Ovary (tissue), 9 donors: ENCODE measurements around the gene PDP2. TPM values are rescaled to one million over a fixed set of nuclear protein-coding genes. Genes with fewer than 3 reads are reported as not detected.

Experiments
- DNase-seq, 5 donors: peaks; one replicate each; pipeline ENCODE4 v3.0.0-alpha.2; 2019 to 2020
- H3K27ac ChIP-seq, 2 donors: fragments of 200-600 bp; one replicate each; pipeline versions ENCODE4 v1.5.1 to v1.8.0; 2019 to 2022
- H3K27me3 ChIP-seq: fragments of 200-600 bp; one replicate; pipeline ENCODE4 v1.8.0; 2022
- H3K36me3 ChIP-seq: fragments of 200-600 bp; sonication (generic); one replicate; pipeline ENCODE4 v1.5.1; 2019
- H3K4me1 ChIP-seq: one replicate; pipeline ENCODE4 v1.8.1; 2013; ENCODE audit warnings: mild to moderate bottlenecking, moderate library complexity; ENCODE audit not compliant: insufficient read depth
- H3K4me3 ChIP-seq: fragments of 200-600 bp; sonication (generic); one replicate; pipeline ENCODE4 v1.5.1; 2017
- H3K9me3 ChIP-seq, 2 donors: fragments of 200-600 bp in 1 of 2; sonication (generic) in 1 of 2; one replicate each; pipeline versions ENCODE4 v1.5.1 to v1.8.1; 2013 to 2019; ENCODE audit warnings: mild to moderate bottlenecking in 1 of 2, moderate library complexity in 1 of 2
- EP300 ChIP-seq: sonication (generic); formaldehyde crosslinking; IDR thresholded peaks from one replicate; pipeline ENCODE4 v1.6.1; 2017; ENCODE audit warnings: antibody characterized with exemption
- POLR2A ChIP-seq: fragments of 450-650 bp; IDR thresholded peaks from one replicate; pipeline ENCODE4 v1.6.1; 2017; ENCODE audit warnings: antibody characterized with exemption, mild to moderate bottlenecking, moderate library complexity
- WGBS, 3 donors: extraction: QIAGEN DNeasy Blood & Tissue Kit in 1 of 3; methylation state at CpG; one replicate each; pipeline versions ENCODE4 v1.1.5 to v1.1.7; 2013 to 2017; 5-methylcytosine and 5-hydroxymethylcytosine counted together
- intact Hi-C, 4 donors: fragments of 100-400 bp; cut with DNase I; formaldehyde crosslinking; loops; one replicate each; pipeline versions ENCODE4 v1.11.0 to v1.15.1; 2022 to 2023
- polyA plus RNA-seq, 2 donors: library from polyadenylated mRNA; stranded (reverse); fragments of 200-250 nt in 1 of 2; fragments of 350-450 nt in 1 of 2; fragmentation: Illumina TruSeq in 1 of 2; extraction: RNeasy Lipid Tissue Mini Kit (QIAGEN cat#74804) in 1 of 2; gene quantifications; one replicate each; pipeline ENCODE4 v1.2.3, GENCODE V29; 2013 to 2014
- total RNA-seq, 7 donors: library from RNA; depleted of rRNA in 2 of 7; stranded (reverse); fragments of >200 nt in 2 of 7; fragmentation: NEBNext Ultra II Directional in 3 of 7; extraction: Animal tissue kit (Norgen Biotek cat#: 25700) in 3 of 7; gene quantifications; one replicate each; pipeline versions ENCODE4 v1.1.0 to v1.2.4, GENCODE V29; 2016 to 2023
- TF ChIP-seq, protein P1 (sequence below), 3 donors: fragments of 450-650 bp in 2 of 3; fragments of 200-600 bp in 1 of 3; IDR thresholded peaks; one replicate each; pipeline versions ENCODE4 v1.5.1 to v1.8.0; 2016 to 2022; ENCODE audit warnings: antibody characterized with exemption in 3 of 3, mild to moderate bottlenecking in 1 of 3
- donor health status: DM: no; HTN: no; CAD: no; lungs with moderate emphysema.
- donor health status: DM: no; HTN: no; CAD: no.
- donor health status: Bipolar disorder and iron deficiency.
- donor health status: DM: yes; HTN: yes; CAD: no.
- donor health status: DM: no; HTN: no; CAD: no.
- donor health status: DM: yes; HTN: yes; CAD: no.

The PDP2 gene
- total and polyA plus RNA-seq, 9 donors: 3.9 to 27.9 (median 18.5) TPM

- TF ChIP-seq, protein P1, sequence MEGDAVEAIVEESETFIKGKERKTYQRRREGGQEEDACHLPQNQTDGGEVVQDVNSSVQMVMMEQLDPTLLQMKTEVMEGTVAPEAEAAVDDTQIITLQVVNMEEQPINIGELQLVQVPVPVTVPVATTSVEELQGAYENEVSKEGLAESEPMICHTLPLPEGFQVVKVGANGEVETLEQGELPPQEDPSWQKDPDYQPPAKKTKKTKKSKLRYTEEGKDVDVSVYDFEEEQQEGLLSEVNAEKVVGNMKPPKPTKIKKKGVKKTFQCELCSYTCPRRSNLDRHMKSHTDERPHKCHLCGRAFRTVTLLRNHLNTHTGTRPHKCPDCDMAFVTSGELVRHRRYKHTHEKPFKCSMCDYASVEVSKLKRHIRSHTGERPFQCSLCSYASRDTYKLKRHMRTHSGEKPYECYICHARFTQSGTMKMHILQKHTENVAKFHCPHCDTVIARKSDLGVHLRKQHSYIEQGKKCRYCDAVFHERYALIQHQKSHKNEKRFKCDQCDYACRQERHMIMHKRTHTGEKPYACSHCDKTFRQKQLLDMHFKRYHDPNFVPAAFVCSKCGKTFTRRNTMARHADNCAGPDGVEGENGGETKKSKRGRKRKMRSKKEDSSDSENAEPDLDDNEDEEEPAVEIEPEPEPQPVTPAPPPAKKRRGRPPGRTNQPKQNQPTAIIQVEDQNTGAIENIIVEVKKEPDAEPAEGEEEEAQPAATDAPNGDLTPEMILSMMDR (IDR thresholded peaks at IDR 0.05): no peak
- no peak for TF ChIP-seq EP300
- no peak for TF ChIP-seq POLR2A
- DNase-seq: peak in 1 of 5 donors; percentile 10
- intact Hi-C loops: no loop called here
- Histone ChIP-seq H3K27ac (no peak overlapping the region), H3K27me3 (no peaks in the 10 kb centered on the region), H3K36me3 (no peaks in the 10 kb centered on the region), H3K4me1 (peaks cover 7% of the 10 kb centered on the region), H3K4me3 (no peak overlapping the region), H3K9me3 (no peaks in the 10 kb centered on the region)
- 12 to 16% (median 14%) methylated on average over 10 to 14 of the region's 14 CpGs for WGBS, 3 donors
These were observed 36.3 kb upstream of the PDP2 start for GRCh38 chr16:66844009-66844341.

- intact Hi-C loops: no loop called here
- WGBS, 3 donors: 0 to 1% (median 1%) methylated on average over 69 to 79 of the region's 79 CpGs
- no peak for TF ChIP-seq EP300
- TF ChIP-seq, protein P1 (IDR thresholded peaks at IDR 0.05): no peak
- TF ChIP-seq POLR2A: no peak
- H3K27ac ChIP-seq: no peak within 1 kb of the TSS
- DNase-seq: peak in 1 of 5 donors; percentile 12
- no peak within 1 kb of the TSS for H3K4me3 ChIP-seq
- H3K27me3 ChIP-seq: no peaks in the 10 kb centered on the region
- H3K4me1 ChIP-seq: peaks cover 7% of the 10 kb centered on the region
- no peaks in the 10 kb centered on the region for H3K9me3 ChIP-seq
- no peaks in the 10 kb centered on the region for H3K36me3 ChIP-seq
These were observed 35.8 kb upstream of the PDP2 start, which contains the start of gene CA7 for GRCh38 chr16:66844342-66845079. Gene CA7, plus strand, starts transcription at chr16:66844414. Its CDS starts 74 bp downstream, at chr16:66844488.

GRCh38 chr16:66845080-66845410 is 35.3 kb upstream of the PDP2 start:
- TF ChIP-seq POLR2A (no peak), EP300 (no peak)
- TF ChIP-seq, protein P1 (IDR thresholded peaks at IDR 0.05): no peak
- H3K27me3 ChIP-seq: no peaks in the 10 kb centered on the region
- intact Hi-C loops: no loop called here
- 10 to 12% (median 11%) methylated on average over 10 of the region's 10 CpGs for WGBS, 3 donors
- H3K4me3 ChIP-seq: no peak overlapping the region
- no peaks in the 10 kb centered on the region for H3K9me3 ChIP-seq
- peak in 1 of 5 donors; percentile 4 for DNase-seq
- H3K27ac ChIP-seq: no peak overlapping the region
- H3K4me1 ChIP-seq: peaks cover 7% of the 10 kb centered on the region
- no peaks in the 10 kb centered on the region for H3K36me3 ChIP-seq

DNA sequence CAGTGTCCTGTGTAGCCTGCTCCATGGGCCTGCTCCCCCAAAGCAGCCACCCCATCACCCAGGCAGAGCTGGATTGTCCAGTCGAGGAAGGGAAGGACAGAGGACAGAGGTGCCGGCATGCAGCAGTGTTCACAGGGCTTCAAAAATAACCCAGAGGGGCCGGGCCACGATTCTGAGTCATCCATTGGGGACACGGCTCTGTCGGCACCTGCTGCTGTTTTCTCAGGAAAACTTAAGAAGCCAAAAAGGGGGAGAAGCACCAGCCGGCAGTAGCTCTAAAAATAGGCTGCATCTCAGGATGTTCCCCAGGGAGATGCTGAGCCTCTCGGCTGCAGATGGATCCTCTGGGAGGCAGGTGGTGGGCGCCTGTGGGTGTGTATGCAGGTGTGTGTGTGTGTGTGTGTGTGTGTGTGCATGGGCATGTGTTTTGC is 34.5 kb upstream of the PDP2 start:
- Histone ChIP-seq H3K9me3 (no peaks in the 10 kb centered on the region), H3K4me1 (peaks cover 7% of the 10 kb centered on the region), H3K27me3 (no peaks in the 10 kb centered on the region), H3K4me3 (no peak overlapping the region), H3K36me3 (no peaks in the 10 kb centered on the region), H3K27ac (no peak overlapping the region)
- 37 to 47% (median 44%) methylated on average over 9 of the region's 9 CpGs for WGBS, 3 donors
- intact Hi-C loops: no loop called here
- TF ChIP-seq POLR2A (no peak), EP300 (no peak)
- TF ChIP-seq, protein P1 (IDR thresholded peaks at IDR 0.05): no peak
- peak in 1 of 5 donors; percentile 7 for DNase-seq
